Lower leg skin (tissue), 3 donors: ENCODE results near the gene ADAMTSL2.

Experiments used
- POLR2A ChIP-seq, 2 donors: fragments of 450-650 bp; IDR thresholded peaks; one replicate each; pipeline ENCODE4 v1.6.1; 2016 to 2017; ENCODE audit warnings: antibody characterized with exemption in 2 of 2, mild to moderate bottlenecking in 1 of 2, moderate library complexity in 1 of 2
- TF ChIP-seq, protein P1 (sequence below), 3 donors: fragments of 450-650 bp; IDR thresholded peaks; one replicate each; pipeline ENCODE4 v1.5.1; 2016; ENCODE audit warnings: antibody characterized with exemption in 3 of 3, mild to moderate bottlenecking in 3 of 3, moderate library complexity in 2 of 3

DNA sequence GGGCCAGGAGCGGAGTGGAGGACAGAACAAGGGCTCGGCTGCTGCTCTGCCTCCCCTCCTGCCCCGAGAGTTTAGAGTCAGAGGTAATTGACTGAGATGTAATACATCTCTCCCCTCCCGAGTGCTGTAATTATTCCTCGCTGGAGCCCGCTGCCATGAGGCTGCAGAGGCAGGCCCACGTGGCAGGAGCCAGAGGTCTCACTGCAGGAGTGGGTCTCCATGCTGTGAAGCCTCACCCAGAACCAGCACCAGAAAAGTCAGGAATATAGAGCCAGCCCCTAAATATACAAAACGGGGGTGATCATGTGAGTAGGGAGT, 72.2 kb downstream of the ADAMTSL2 start:
- TF ChIP-seq, protein P1, sequence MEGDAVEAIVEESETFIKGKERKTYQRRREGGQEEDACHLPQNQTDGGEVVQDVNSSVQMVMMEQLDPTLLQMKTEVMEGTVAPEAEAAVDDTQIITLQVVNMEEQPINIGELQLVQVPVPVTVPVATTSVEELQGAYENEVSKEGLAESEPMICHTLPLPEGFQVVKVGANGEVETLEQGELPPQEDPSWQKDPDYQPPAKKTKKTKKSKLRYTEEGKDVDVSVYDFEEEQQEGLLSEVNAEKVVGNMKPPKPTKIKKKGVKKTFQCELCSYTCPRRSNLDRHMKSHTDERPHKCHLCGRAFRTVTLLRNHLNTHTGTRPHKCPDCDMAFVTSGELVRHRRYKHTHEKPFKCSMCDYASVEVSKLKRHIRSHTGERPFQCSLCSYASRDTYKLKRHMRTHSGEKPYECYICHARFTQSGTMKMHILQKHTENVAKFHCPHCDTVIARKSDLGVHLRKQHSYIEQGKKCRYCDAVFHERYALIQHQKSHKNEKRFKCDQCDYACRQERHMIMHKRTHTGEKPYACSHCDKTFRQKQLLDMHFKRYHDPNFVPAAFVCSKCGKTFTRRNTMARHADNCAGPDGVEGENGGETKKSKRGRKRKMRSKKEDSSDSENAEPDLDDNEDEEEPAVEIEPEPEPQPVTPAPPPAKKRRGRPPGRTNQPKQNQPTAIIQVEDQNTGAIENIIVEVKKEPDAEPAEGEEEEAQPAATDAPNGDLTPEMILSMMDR (IDR thresholded peaks at IDR 0.05): no peak
- TF ChIP-seq POLR2A (IDR thresholded peaks at IDR 0.05): no peak
